GM10266 (cell line): ENCODE results near the gene RPL10.

Experiments
- DNase-seq: peaks from one replicate; pipeline ENCODE4 v3.0.0; 2012; ENCODE audit errors: extremely low spot score
- TF ChIP-seq, protein P1 (sequence below): IDR thresholded peaks from 2 replicates; pipeline ENCODE4 v1.5.1; 2012; ENCODE audit warnings: mild to moderate bottlenecking, low read depth; ENCODE audit not compliant: control insufficient read depth, insufficient read depth; ENCODE audit errors: missing control alignments

Gene RPL10

DNA sequence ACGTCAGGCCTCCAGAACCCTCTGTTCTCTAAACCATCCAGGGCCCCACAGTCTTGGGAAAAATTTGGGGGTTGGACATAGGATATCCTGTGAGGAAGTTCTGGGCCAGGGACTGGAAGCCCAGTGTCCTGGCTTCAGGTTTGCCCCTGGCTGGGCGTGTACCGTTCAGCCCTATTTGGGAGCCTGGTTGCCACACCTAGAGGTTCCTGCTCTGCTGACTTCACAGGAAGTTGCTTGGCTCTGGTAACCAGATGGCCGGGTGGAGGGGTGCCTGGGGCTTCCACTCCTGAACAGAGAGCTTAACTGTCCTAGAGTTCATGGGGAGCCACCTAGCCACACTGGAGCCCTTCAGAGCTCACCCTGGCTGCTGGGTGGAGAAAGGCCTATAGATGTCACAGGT, 14.3 kb downstream of the RPL10 start:
- TF ChIP-seq, protein P1, sequence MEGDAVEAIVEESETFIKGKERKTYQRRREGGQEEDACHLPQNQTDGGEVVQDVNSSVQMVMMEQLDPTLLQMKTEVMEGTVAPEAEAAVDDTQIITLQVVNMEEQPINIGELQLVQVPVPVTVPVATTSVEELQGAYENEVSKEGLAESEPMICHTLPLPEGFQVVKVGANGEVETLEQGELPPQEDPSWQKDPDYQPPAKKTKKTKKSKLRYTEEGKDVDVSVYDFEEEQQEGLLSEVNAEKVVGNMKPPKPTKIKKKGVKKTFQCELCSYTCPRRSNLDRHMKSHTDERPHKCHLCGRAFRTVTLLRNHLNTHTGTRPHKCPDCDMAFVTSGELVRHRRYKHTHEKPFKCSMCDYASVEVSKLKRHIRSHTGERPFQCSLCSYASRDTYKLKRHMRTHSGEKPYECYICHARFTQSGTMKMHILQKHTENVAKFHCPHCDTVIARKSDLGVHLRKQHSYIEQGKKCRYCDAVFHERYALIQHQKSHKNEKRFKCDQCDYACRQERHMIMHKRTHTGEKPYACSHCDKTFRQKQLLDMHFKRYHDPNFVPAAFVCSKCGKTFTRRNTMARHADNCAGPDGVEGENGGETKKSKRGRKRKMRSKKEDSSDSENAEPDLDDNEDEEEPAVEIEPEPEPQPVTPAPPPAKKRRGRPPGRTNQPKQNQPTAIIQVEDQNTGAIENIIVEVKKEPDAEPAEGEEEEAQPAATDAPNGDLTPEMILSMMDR, result no peak
- no peak for DNase-seq

DNA sequence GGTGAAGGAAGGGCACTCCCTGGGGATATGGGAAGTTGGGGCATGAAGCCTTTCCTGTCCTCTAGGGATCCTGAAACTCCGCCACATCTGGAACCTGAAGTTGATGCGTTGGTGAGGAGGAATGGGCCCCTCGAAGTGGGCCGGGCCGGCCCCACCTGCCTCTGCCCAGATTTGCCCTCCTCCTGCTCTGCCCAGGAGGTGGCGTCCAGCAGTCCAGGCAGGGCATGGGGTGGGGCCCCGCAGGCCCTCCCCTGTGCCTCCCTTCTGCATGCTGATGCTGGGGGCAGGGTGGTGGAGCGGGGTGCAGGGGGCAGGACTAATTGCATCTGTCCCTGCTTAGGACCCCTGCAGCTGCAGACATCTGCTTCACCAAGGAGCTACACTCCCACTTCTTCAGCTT, 15.0 kb downstream of the RPL10 start:
- no peak for DNase-seq
- TF ChIP-seq, protein P1, result no peak

DNA sequence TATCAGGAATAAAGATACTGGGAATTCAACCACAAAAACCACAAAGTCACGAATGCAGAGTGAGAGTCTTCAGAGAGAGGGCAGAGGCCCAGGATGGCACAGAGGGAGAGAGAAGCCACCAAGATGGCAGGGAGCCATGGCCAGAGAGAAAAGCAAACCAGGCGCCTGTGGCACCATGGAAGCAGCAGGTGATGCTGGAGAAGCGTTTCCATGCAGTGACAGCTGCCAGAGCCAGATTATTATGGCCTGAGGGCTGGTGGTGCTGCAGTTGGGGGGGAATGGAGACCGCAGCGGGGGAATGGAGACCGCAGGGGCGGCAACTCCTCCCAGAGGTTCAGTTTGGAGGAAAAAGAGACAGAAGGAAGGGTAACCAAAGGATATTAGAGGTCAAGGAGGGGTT, 19.0 kb downstream of the RPL10 start:
- DNase-seq, result no peak
- TF ChIP-seq, protein P1, result no peak

DNA sequence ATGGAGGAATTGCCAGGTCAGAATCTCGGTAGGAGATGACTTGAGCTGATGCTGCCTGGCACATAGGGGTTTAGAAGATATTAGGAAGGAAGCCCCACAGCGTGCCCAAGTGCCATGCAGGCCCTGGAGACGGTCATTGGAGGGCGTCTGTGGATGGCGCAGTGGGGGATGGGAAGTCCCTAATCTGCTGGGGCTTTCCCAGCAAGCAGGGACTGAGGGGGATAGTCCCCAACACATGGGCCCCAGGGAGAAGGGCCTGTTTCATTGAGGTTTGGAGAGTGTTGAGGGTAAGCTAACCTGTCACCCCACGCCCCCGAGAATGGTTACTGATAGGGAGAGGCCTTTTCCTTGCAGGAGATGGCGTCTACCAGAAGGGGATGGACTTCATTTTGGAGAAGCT, 21.0 kb downstream of the RPL10 start:
- TF ChIP-seq, protein P1, result no peak
- DNase-seq, result peak; percentile 35

DNA sequence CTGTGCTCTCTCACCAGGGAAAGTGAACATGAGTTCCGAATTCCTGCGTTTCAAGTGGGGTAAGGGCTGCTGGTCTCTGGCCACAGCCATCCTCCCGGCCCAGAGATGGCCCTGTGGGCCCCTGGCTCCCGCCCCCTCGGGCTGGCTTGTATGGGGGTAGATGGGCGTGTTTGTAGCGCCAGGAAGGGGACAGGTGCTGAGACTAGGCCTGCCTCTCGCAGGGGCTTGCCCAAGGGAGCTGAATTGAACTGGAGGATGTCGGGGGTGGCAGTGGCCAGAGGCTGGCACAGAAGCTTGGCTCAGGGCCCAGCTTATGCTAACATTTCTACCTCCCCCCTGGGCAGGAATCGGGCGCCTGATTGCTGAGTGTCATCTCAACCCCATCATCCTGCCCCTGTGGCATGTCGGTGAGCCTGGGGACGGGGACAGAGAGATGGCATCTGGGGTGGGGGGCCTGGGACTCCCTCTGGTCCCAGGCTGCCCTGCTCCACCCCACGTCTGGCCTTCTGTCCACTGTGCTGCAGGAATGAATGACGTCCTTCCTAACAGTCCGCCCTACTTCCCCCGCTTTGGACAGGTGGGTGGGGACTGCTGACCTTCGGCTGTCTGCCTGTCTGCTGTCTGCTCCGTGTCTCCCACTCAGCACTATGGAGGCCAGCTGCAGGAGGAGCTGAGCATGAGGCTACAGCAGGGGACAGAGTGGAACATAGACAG, 21.7 kb downstream of the RPL10 start:
- DNase-seq, result no peak
- TF ChIP-seq, protein P1, result no peak

DNA sequence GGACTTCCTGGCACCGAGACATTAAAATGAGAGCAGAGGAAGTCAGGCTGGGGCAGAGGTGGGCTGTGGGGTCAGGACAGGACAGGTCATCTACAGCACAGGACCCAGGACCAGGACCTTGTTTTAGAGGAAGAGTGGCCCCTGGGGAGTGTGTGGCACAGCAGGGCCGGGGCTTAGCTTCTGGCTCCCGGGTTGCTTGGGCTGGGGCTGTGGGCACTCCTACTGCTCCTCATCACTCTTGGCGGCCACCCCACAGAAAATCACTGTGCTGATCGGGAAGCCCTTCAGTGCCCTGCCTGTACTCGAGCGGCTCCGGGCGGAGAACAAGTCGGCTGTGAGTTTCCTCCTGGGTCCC, 22.2 kb downstream of the RPL10 start:
- TF ChIP-seq, protein P1, result no peak
- no peak for DNase-seq

DNA sequence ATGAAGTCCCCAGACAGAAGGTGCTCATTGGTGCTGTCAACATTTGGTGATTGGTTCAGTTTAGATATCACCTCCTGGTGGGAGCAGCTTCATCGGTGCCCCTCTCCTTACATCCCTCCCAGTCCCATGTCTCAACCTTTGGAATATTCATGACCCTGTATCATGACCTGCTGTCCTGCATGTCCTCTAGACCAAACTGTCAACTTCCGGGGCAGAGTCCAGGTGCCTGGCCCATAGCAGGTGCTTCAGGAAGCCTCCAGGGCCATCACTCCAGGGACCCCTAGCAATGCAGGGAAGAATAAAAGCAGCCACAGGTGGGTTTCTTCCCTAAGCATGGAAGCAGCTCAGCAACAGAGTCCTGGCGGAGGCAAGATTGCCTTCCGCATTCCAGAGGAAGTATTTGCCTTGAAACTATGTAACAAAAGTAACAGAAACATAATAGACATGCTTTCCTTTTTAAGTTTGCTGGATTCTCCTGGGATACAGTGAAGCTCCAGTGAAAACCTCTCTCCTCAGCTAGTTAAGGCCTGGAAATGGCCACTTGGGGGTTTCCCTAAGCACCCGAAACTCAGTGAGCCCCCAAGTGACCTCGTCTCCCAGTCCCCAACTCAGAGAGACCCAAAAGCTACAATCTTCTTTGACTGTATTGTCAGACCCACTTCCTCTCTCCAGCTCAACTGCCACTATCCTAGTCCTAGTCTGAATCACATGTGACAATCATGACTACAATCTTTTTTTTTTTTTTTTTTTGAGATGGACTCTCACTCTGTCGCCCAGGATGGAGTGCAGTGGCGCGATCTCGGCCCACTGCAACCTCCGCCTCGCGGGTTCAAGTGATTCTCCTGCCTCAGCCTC, 29.0 kb downstream of the RPL10 start:
- no peak for DNase-seq
- TF ChIP-seq, protein P1, result no peak
